Sciatic nerve (tissue), 2 donors: ENCODE measurements around the gene C11orf21. TPM values are rescaled to one million over a fixed set of nuclear protein-coding genes. Genes with fewer than 3 reads are reported as not detected.

Experiments
- ATAC-seq: fragments of 200-7000 bp; cut with Tn5 transposase; one replicate; pipeline ENCODE4 v1.9.1; 2020; ENCODE audit warnings: mild to moderate bottlenecking, moderate library complexity
- DNase-seq: peaks from one replicate; pipeline ENCODE4 v3.0.0-alpha.2; 2020; ENCODE audit warnings: low spot score
- intact Hi-C: fragments of 100-400 bp; cut with DNase I; formaldehyde crosslinking; loops from one replicate; pipeline ENCODE4 v1.14.2; 2022
- total RNA-seq: library from RNA; stranded (reverse); fragmentation: NEBNext Ultra II Directional; extraction: Animal tissue kit (Norgen Biotek cat#: 25700); gene quantifications from one replicate; pipeline ENCODE4 v1.2.1, GENCODE V29; 2021
- donor health status: DM: no; HTN: no; CAD: no.
- donor health status: DM: no; HTN: no; CAD: no.

Gene C11orf21
- total RNA-seq, 1 donor from 2014 or later = 3.1 TPM

GRCh38 chr11:2256951-2257700 lies 44.6 kb downstream of the C11orf21 start:
- peak; percentile 33 for DNase-seq
- intact Hi-C loops = no loop called here
- no peak for ATAC-seq

GRCh38 chr11:2256293-2256913 lies 45.3 kb downstream of the C11orf21 start:
- DNase-seq (peak; percentile 32), ATAC-seq (no peak)
- intact Hi-C loops = no loop called here

GRCh38 chr11:2252018-2252417 lies 49.7 kb downstream of the C11orf21 start:
- DNase-seq (no peak), ATAC-seq (no peak)
- intact Hi-C loops = no loop called here

- intact Hi-C loops = no loop called here
- peak; percentile 33 for DNase-seq
- ATAC-seq = no peak
These were observed 50.6 kb downstream of the C11orf21 start for GRCh38 chr11:2251138-2251537.

- DNase-seq = no peak
- intact Hi-C loops = no loop called here
- no peak for ATAC-seq
These were observed 51.2 kb downstream of the C11orf21 start for GRCh38 chr11:2250485-2250884.

- ATAC-seq = no peak
- intact Hi-C loops = no loop called here
- no peak for DNase-seq
These were observed 51.7 kb downstream of the C11orf21 start for GRCh38 chr11:2250041-2250440.

DNA sequence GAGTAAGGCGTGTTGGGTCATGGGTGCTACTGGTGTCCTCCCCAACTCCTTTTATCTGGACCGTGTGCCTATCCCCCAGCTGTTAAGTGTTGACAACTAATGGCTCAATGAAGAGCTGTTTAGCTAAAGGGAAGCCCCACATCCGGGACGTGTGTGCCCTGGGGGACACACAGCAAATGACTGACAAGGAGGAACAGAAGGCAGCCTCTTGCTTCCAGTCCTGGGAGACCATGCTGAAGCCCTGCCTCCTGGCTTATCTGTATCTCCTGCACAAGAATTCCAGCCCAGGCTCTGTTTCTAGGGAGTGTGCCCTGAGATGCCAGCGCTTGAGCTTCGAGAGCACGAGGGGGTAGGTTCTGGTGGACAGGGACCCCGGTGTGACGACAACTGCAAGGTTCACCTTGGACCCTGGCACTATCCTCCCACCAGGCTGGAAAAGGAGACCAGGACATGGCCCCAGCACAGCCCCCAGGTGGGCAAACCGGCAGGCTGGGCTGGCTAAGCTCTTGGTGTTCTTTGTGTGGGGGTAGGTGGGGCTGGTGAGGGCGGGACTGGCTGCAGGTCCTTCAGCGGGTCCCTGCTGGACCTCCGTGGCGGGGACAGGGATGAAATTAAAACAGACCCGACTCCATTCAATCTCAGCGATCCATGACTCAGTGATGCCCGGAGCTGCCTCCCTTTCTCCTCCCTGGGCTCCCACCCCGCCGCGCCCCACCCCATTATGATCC lies 52.4 kb downstream of the C11orf21 start:
- no peak for ATAC-seq
- intact Hi-C loops = no loop called here
- DNase-seq = no peak

DNA sequence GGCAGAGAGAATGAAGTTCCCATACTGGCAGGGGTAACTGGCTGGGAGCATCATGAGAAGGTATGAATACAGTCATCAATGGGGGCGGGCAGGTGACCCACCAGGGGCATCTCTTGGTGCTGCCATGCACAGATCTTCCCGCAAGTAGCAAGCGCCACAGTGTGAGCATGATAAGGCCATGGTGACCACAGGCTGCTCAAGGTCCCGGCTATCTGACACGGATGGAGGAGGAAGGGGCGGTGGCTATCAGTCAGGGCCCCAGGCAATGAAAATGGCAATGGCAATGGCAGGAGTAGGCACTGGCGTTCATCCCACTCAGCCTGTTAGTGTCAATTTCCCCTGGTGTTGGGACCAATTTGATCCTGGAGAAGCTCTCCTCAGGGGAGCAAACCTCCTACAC lies 53.0 kb downstream of the C11orf21 start:
- intact Hi-C loops = no loop called here
- DNase-seq (no peak), ATAC-seq (no peak)

DNA sequence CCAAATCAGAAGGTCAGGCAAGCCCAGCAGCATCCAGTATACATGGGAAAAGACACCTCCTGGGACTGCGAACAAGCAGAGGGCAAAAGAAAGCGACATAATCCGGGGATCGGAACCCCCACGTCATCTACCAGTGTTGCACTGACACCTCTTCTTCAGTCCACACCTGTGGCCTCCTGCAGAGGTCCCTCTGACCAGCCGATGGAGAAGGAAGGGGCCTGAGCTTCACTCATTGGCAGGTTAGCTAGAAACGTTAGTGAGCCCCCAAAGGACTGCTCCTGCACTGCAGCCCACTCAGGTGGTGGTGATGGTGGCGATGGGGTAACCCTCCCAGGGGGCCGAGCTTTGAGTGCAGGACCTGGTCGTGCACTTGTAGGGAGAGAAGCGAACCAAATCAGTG lies 53.5 kb downstream of the C11orf21 start:
- intact Hi-C loops = no loop called here
- no peak for ATAC-seq
- no peak for DNase-seq

GRCh38 chr11:2247496-2247895 lies 54.2 kb downstream of the C11orf21 start:
- ATAC-seq (no peak), DNase-seq (no peak)
- intact Hi-C loops = no loop called here

Other genes starting within 250 kb of the C11orf21 start
- 473 TPM for gene IGF2, start 162.5 kb downstream of the C11orf21 start, total RNA-seq
- 1.5 TPM for gene INS, start 140.7 kb downstream of the C11orf21 start, total RNA-seq
- gene TH, start 130.1 kb downstream of the C11orf21 start, total RNA-seq = 0.36 TPM
- gene ASCL2, start 31.3 kb downstream of the C11orf21 start, total RNA-seq = 0.80 TPM
- 7.3 TPM for gene TSPAN32, start 95 bp upstream of the C11orf21 start, total RNA-seq
- 618 TPM for gene CD81, start 75.4 kb upstream of the C11orf21 start, total RNA-seq
- 41.0 TPM for gene TSSC4, start 98.8 kb upstream of the C11orf21 start, total RNA-seq
- gene TRPM5, start 142.6 kb upstream of the C11orf21 start, total RNA-seq = not detected
- gene KCNQ1, start 143.1 kb upstream of the C11orf21 start, total RNA-seq = 6.2 TPM